Stimulated activated CD8-positive, alpha-beta memory T cell treated with anti-CD3 and anti-CD28 coated beads, Interleukin-4, amount 100 ng/mL, for 1 hour (primary cell): ENCODE results near the gene ARL14.

Experiments used
- DNase-seq, 2 donors: peaks; one replicate each; pipeline ENCODE4 v3.0.0-alpha.2; 2020; ENCODE audit warnings: low read depth in 2 of 2, low spot score in 1 of 2

The ARL14 gene

DNA sequence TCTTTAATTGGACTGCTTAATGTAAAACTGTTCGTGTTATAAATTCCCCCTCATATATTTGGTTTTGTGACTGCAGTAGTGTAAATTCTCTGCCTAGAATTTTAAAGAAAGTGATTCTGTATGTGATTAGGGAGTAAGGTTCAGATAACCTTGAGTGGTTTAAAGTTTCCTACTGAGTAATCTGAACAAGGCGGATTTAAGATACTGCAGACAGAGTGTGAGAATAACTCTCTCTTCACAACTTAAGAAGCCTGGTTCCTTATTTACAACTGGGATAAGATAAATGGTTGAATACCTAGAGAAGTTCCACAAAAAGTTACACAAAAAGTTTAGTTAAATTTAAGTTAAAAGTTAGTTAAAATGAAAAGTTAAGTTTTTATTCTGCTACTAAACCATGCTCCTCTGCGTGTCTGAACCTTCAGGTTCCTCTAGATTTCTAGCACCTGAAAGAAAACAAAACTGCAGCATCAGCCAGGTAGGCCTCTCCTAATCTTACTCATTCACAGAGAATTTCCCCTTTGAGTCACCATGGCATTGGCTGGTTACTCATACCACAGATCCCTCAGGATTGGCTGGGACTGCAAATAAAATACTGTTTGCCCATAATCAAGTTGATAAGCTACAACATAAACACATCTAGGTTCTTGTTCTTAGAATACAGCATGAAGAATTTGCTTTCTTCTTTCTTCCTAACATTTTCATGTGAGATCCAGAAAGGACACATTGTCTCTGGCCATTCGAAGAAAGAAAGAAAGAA, at the start of gene ARL14:
TSS of gene ARL14 (plus strand) at position 614 of the 757 bp plus-strand sequence. CDS start 187 bp downstream, outside the sequence.
- no peak for DNase-seq

DNA sequence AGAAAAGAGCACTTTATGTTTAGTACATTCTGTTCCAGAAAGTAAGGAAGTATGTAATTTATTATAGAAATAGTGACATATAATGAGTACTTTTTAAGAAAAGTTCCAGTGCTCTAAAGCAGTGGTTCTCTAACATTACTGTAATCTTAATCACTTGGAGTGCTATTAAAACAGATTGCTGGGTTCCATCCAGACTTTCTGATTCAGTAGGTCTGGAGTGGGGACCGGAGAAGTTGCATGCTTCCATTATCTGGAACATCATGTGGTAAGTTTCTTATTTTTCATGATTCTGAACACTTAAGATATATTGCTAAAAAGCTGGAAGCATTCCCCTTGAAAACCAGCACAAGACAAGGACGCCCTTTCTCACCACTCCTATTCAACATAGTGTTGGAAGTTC, 47.5 kb upstream of the ARL14 start:
- DNase-seq = no peak

DNA sequence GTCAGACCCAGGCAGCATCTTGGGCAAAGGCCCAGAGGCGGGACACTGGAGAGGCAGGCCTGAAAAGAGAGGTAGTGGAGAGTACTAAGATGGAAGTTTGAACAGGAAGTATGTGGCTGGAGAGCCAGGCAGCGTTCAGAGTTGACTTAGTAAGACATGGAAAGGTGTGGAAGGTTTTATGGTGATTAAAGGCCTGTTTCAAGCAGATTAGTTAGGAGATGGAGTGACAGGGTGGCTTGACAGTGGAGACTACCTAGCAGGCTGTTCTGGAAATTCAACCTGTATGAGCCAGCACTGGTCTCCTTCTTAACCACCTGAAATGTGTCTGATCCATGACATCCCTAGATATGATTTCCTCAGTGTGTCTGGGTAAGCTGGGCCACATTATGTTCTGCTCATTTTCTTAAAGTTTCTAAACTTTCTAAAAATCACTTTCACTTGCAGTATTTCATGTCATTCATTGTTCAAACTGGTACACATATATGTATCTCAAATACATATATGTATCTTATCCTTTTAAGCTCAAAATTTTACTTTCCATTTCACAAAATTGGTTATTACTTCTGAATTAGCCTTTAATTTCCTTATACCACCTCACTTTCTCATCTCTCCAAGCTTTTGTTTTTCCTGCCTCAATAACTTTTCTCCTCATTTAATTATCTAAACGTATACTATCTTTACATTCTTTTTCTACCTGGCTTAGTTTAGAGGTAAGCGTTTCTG, 43.4 kb upstream of the ARL14 start:
- DNase-seq = no peak

DNA sequence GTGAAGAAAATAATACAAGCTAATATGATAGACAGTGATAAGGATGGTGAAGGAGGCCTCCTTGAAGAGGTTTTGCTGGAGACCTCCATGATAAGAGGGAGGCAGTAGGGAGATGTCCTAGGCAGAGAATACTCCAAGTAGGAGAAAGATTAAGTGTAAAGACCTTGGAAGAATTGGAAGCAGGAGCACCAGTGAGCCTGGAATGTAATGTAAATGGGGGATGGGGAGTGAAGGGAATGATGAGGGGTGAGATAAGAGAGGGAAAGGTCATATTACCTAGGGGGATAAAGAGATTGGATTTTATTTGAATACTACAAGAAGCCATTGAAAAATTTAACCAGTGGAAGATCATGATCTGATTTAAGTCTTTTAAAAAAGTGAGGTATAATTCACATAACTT, 41.7 kb upstream of the ARL14 start:
- no peak for DNase-seq

DNA sequence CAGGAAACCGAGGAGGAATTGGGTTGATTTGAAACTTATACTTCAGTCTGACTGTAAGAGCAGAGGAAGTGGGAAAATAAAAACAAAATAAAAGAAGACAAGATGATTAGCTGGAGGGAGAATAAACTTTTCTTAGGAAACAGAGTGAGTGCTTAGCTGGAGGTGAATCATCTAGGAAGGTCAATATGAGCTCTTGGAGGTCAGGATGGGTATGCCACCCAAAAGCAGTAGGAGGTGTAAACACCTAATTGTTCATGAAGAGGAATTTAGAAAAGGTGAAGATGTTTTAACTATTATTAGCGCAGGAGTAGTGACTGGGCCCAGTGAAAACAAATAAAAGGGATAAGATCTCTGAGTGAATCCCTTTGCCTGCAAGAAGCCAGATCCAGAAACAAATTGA, 39.9 kb upstream of the ARL14 start:
- no peak for DNase-seq

DNA sequence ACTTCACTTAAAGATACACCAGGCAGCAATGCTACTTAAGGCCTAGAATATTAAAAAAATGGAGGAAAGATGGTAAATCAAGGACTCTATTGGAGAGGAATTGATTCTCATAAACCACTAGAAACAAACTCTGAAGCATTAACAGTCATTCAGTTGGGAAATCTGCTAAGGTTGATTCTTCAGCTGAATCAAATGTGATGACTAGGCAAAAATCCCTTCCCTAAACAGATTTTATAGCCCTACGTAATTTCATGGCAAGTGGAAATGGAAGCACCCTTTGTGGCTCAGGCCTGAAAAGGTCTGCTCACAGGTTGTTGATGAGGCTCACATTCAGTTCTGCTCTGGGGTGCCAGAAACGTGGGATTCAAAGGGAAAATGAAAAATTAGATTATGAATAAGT, 38.8 kb upstream of the ARL14 start:
- no peak for DNase-seq

DNA sequence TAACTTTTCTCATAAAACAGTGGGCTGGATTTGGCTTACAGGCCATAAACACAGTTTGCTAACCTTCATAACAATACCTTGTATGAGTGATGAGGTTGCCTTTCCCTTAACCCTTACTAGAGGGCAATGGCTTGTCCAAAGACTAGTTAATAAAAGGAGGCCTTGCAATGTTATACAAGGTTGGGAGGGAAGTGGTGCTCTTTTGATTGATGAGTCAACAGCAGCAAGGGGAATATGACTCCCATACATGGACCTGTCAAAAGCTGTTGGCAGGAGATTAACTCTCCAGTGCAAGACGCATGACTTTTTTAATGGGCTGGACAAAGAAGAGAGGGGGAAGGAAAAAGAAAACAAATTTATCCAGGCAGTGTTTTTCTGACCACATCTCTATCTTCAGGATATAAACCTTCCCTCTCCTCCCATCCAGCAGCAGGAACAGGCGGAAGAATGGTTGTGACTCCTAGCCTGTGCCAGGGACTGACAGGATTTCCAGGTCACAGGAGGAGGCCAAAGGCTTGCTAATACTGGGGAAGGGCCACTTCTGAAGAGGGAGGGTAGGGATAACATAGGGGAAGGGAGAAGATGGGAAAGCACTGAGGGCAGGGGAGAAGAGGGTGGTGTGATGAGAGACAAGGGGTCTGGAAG, 35.2 kb upstream of the ARL14 start:
- no peak for DNase-seq

DNA sequence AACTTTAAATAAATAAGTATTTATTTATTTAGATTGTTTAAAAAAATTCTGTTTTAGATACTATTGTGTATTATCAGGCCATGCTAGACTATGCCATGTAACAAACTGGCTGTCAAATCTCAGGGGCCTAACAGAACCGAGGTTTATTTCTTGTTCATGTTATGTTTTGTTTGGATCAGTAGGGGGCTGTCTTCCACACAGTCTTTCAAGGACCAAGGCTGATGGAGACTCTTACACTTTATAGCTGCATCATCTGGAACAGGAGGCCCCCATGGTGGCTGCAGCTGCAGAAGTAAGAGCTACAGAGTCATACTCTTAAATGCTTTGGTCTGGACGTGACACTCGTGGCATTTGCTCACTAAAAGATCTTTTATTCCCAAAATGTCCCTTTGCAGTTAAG, 33.0 kb upstream of the ARL14 start:
- no peak for DNase-seq

DNA sequence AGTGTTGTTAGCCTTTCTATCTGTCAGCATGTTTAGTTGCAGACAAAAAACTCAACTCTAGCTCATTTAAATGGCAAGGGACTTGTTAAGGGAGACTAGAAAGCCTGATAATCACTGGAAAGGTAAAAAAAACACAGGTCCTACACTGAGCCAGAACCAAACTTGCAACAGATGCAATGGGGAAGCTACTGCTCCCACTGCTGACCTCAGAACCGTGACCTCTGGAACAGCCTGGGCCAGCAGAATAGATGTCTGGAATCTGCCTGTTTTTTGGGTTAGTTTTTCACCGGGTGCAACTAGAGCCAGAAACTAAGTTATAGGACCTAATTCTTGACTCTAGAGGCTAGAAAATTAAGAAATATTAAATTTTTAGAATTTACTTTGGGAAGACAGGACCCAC, 32.5 kb upstream of the ARL14 start:
- DNase-seq = no peak

DNA sequence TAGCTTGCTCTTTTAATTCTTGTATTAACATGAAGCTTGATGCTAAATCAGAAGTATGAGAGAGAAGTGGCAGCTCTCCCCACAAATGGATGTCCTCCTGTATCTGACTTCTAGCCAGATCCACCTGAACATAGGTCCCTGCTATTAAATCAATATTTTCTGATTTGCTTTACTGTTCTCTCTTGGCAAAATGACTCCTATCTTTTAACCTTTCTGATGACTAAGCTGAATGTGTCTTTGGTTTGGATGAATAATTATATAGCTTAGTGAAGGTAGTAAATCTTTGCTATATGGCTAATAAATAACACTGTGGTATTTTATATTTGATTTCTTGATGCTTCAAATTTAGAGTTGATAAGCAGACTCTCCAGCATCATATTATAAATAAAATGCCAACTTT, 28.3 kb upstream of the ARL14 start:
- no peak for DNase-seq

DNA sequence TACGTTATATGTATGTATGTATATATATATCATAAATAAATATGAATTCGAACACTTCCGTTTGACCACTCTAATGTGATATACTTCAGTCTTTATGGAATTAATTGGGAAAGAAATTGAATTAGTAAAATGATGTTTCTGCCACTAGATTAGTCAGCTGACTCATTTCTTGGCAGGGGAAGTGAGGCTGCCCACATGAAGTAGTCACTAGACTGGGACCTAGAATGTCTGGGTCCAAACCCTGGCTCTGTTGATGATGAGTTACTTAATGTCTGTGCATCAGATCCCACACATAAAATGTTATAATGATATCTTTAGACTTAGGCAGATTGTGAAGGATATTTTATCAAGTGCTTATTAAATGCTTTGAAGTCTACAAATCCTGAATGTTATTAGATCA, 27.4 kb upstream of the ARL14 start:
- DNase-seq = no peak

DNA sequence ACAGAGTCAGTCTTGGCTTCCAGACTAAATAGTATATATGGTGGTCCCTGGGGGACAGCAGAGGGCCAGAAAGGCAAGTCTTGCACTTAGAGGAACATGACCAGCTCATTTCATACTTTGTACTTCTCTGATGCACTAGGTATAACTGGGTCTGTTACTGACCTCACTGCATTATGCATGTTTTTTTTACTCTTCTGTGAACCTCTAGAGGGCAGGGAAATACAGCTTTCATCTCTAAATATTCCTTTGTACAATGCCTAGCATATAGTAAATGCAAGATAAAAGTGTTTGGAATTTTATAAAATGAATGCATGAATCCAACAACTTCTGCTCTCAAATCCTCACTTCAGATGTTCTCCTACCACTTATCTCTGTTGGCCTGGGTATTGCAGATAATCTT, 23.4 kb upstream of the ARL14 start:
- DNase-seq = no peak

DNA sequence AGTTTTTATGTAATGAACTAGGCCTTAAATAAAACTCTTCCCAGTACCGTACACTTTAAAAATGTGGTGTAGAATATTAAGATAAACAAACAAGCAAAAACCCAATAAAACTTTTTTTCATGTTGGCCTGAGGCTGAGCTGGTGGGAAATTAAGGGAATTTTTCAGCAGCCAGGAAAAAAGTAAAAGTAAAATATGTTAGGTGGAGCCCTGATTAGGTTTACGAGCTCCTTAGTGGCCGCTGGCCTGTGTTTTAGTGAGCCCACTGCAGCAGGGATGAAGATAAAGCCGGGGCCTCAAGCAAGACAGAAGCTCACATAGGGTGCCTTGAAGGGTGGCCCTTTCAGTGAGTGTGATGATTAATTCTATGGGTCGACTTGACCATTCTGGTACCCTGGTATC, 16.1 kb upstream of the ARL14 start:
- no peak for DNase-seq

DNA sequence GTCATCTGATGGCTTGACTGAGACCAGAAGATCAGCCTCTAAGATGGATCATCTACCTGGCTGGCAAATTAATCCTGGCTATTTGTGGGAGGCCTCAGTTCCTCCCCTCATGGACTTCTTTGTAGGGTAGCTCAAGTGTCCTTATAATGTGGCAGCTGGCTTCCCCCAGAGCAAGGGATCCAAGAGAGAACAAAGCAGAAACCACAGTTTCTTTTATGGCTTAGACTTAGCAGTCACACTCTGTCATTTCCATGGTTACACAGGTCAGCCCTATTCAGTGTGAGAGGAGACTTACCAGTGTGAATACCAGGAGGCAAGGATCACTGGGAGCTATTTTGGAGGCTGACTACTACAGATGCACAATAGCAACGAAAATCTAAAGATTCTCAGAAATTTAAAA, 15.3 kb upstream of the ARL14 start:
- no peak for DNase-seq

DNA sequence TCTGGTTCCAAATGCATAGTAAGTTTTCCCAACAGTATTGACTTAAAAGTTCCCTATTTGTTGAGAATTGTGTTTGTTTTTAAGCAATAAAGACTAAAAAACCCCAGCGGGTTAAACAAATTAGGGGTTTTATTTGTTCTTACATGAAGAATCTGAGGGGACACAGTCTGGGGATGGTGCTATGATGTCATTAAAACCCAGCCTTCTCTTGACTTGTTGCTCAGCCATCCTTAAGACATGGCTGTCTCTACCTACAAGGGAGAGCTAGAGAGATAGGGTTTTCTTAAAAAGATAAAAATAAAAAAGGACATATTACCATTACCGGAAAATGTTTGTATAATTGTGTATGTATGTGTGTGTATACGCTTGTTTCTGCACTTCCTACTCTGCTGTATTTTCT, 11.7 kb upstream of the ARL14 start:
- DNase-seq = no peak

DNA sequence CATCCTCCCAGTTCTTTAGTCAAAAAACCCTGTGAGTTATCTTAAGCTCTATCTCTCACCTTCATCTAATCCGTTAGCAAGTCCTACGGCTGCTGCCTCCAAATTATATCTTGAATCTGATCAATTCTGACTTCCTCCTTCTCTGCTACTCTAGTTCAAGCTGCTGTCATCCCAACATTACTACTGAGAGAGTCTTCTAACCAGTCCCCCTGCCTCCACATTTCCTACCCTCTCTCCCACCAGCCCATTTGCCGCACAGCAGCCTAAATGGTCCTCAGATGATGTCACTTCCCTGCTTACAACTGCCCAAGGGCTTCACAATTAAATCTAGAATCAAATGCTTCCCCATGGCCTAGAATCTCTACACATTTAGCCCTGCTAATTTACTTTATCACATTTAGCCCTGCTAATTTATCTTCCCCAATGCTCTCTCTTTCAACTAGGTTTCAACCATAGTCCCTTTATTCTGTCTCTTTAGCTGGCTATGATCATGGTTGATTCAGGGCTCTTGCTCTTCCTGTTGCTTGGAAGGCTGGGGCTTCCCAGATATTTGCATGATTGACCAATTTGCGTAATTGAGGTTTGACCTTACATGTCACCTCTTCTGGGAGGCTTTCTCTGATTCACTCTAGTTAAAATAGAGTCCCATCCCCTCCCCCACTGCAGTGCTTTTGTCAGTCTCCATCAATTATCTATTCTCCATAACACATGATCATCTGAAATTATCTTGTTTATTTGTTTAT, 11.0 kb upstream of the ARL14 start:
- no peak for DNase-seq

DNA sequence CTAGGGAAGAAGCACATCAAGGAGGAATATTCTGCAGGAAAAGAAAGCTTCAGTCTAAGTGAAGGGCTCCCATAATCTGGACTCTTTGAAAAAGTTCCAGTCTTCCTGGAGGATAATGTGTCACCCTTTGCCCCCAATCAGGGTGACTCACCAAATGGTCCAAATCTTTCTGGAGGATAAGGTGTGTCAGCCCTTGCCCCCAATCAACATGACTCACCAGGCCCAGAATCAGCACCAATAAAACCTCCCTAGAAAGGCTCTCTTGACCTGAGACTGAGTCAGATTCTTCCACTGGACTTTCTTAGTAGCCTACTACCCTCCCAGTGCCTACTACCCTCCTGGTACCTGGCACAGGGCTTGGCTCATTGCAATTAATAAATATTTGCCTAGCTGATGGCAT, 9.5 kb upstream of the ARL14 start:
- no peak for DNase-seq

DNA sequence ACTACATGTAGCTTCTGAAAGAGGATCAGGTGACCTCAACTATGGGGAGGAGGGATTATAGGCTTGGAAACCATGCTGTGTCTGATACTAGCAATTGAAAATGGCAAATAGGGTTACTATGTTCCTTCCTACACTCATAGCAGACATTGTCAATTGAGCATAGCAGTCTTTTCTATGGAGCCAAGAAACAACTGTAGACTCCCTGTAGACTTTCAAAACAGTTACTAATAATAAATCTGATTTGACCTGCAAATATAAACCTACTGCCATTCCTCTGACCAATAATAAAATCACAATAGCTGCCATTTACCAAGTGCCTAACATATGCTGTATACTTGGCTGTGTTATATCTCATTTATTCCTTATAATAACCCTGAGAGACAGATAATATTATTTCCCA, 8.5 kb upstream of the ARL14 start:
- DNase-seq = no peak

DNA sequence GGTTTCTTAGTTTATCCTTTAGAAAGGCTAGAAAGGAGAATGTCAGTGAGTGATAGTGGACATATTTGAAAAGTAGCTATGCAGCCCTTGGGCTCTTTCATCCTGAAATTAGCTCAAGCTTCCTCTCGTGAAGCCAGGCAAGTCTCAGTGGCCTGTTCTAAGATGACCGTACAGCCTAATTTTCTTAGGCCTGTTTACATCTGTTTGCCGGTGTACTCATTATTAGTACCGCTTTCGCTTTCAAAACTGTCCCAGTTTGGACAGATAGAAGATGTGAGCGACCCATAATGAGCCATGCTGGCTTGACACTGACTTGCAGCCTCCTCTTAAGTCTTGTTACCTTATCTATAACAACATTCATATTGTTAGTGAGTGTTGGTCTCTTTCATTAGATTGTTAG, 5.7 kb upstream of the ARL14 start:
- DNase-seq = no peak

DNA sequence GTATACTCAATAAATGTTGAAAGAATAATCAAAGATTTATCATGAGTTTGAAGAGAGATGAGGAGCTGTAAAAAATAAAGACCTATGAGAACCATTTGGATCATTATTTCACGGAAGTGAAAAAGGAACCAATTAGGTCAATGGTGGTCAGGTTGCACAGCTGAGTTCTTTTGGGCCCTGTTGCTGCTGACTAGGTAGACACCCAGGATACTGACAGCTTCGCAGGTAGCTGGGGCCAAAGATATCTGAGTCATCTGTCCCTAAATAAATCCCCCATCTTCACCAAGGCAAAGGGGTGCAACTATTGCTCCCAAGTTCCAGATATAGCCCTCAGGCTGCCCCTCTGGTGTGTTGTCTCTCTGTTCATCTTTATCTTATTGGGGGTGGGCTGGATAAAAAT, 5.0 kb upstream of the ARL14 start:
- DNase-seq = no peak

DNA sequence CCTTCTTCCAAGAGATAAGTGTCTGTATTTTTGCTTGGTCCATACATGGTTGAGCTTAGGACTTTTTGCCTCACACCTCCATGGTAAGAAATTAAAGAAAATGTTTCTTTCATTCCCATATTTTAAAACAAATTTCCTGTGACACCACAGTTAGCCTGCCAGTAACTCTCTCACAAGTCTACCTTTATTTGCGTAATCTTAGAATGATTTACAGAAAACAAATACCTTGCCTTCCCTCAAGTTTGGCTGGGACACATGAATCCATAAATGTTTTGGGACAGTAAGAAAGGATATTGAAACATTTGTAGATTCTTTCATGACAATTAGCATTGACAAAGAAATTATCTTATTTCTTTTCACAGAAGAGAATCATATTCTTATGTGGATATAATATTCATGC, 3.8 kb upstream of the ARL14 start:
- DNase-seq = no peak
